Stimulated activated CD4-positive, alpha-beta T cell treated with anti-CD3 and anti-CD28 coated beads, TNF-alpha, amount 100 ng/mL, for 1 hour (primary cell): ENCODE data around the gene ZC3H18.
A peak's percentile ranks its signal among the peaks of the same experiment; 100 is the strongest.

Experiments used
- DNase-seq, 3 donors: peaks; one replicate each; pipeline ENCODE4 v3.0.0-alpha.2; 2020; ENCODE audit warnings: low read depth in 3 of 3, low spot score in 1 of 3

The ZC3H18 gene

DNA sequence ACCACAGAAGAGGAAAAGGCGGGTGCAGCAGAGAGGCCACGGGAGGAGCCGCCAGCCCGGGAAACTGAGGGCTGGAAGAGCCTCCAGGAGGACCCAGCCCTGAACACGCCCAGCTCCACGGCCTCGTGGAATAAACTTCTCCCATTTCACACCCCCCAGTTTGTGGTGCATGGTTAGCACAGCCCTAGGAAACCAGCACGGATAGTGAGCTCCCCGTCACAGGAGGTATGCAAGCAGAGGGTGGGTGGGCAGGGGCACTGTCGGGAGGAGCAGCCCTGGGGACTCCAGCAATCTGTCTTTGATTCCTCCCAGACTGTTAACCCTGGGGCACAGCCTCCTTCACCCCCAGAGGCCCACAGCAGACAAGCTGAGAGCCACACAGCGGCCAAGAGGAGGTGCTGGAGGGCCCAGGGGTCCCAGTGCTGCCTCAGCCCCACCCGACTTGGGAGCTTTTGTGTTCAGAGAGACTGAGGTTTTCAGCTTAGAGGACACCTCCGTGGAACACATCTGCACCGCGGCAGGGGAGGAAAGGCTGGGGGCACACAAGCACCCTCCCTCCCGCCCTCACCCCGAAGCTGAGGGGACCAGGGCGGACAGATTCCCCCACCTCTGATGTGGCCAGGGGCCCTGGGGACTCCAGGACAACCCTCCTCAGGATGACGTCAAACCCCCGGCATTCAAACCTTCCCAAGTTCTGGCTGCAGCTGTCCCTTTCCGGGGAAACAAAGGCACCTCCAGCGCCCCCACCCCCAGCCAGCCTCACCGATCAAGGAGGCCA is 66.5 kb downstream of the ZC3H18 start:
- no peak for DNase-seq

- DNase-seq = no peak
These were observed 68.4 kb downstream of the ZC3H18 start, which contains the start of gene IL17C for GRCh38 chr16:88638323-88639230. TSS of gene IL17C (plus strand) at chr16:88638572. CDS start at chr16:88638642, 70 bp downstream.

DNA sequence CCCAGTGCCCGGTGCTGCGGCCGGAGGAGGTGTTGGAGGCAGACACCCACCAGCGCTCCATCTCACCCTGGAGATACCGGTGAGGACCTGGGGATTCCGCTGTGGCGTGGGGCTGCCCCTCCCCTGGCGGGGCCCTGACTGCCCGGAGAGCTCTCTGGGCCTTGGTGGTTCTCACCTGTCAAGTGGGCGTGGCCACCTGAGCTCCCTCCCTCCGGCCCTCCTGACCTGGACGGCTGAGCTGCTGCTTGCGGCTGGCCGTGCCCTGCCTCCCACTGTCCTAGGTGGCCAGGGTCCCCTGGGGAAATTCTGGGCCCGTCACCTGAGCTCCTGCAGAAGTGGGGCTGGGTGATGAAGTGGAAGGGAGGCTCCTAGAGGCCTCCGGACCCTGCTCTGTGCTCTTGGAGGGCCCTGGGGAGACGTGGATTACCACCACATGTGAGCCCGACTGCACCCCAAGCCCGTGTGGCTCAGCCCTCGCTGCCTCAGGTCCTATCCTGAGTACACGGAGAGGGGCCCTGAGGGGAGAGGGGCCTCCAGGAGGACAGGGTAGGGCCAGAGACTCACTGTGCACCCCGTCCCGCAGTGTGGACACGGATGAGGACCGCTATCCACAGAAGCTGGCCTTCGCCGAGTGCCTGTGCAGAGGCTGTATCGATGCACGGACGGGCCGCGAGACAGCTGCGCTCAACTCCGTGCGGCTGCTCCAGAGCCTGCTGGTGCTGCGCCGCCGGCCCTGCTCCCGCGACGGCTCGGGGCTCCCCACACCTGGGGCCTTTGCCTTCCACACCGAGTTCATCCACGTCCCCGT is 69.2 kb downstream of the ZC3H18 start:
- no peak for DNase-seq

DNA sequence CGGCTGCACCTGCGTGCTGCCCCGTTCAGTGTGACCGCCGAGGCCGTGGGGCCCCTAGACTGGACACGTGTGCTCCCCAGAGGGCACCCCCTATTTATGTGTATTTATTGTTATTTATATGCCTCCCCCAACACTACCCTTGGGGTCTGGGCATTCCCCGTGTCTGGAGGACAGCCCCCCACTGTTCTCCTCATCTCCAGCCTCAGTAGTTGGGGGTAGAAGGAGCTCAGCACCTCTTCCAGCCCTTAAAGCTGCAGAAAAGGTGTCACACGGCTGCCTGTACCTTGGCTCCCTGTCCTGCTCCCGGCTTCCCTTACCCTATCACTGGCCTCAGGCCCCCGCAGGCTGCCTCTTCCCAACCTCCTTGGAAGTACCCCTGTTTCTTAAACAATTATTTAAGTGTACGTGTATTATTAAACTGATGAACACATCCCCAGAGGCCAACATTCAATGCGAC is 69.9 kb downstream of the ZC3H18 start:
- DNase-seq = no peak

GRCh38 chr16:88640498-88641247 is 70.5 kb downstream of the ZC3H18 start:
- DNase-seq = no peak

DNA sequence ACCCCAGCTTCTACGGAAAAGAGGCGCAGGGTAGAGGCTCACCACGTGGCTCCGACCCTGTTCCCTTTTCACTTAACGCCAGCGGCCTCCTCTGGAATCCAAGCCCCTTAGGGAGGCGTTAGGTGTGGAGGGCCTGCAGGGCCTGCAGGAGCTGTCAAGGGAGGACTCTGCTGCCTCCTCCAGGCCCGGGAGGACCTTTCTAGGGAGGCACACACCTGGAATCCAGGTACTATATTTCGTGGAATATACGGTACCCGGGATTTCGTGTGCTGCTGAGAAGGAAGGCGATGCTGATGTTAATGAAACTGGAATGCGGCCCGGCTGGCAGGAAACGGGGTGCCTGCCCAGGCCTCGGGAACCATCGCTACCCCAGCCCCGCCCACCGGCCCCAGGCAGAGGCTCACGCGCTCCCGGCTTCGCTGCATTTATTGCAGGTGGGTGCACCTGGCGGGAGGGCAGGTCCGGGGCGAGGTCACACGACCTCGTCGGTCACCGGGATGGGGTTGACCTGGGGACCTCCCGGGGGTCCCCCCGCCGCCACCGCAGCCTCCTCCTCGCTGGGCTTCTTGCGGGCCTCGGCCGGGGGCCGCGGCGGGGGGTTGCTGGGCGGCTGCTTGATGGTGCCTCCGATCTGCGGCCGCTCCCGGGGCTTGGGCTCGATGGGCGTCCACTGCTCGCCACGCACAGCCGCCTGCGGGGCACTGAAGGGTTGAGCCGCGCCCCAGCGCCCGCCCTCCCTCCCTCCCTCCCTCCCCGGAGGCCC is 72.9 kb downstream of the ZC3H18 start:
- no peak for DNase-seq

GRCh38 chr16:88643644-88643932 is 73.4 kb downstream of the ZC3H18 start:
- DNase-seq = no peak

- DNase-seq = no peak
These were observed 75.3 kb downstream of the ZC3H18 start for GRCh38 chr16:88645455-88645854.

- DNase-seq = no peak
These were observed 75.7 kb downstream of the ZC3H18 start for GRCh38 chr16:88645941-88646340.

DNA sequence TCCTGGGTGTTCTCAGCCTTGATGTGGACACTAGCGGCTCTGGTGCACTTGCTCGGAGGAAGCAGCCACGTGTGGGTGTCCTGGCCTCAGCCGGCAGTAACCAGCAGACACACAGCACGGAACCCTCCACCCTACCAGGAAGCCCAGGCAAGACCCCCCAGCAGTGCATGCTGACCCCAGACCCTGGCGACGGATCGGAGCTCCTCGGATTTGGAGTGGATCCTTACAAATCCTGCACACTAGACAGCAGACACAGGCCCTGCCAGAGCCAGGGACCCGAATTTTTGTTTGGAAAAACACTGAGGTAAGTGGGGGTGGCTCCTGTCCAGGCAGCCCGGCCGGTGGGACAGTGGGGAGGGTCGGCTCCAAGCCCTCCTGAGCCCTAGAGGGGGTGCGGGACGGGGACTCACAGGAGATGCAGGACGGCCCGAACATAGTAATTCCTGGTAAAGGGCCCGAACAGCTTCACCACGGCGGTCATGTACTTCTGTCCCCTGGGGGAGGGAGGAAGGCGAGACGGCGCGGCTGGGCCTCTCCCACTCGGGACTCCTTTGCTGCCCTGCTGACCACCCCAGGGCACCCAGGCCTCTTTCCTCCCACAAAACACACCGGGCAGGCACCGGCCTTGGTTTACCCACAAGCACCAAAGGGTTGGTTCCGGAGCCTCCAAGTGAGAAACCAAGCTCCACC is 76.3 kb downstream of the ZC3H18 start:
- DNase-seq = no peak

DNA sequence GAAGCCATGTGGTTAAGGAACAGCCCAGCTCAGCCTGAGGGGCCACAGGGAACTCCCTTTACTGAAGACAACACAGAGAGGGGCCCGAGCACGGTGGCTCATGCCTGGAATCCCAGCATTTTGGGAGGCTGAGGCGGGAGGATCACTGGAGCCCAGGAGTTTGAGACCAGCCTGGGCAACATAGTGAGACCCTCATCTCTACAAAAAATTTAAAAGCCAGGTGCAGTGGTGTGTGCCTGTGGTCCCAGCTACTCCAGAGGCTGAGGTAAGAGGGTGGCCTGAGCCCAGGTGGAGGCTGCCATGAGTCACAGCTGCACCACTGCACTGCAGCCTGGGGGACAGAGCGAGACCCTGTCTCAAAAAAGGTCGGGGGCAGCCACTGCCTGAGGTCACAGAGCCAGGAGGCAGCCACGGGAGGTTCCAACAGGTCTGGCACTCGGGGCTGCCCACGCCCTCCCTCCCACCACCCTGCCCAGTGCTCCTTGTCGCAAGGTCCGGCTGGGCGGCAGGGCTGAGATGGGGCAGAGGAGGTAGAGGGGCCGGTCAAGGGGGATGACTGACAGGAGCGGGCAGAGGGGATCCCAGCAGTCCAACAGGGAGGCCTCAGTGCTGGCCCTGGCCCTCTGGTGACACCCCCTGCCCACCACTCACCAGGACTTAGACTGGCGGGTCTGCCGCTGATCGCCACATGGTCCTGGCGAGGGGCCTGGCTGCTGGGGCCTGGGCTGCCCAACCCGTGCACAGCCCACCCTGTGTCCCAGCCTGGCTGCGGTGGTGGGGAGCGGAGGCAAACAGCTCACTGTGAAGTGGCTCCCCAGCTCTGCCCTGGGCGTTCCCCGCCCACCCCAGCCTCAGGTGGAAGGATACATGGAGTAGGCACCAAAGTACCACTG is 77.2 kb downstream of the ZC3H18 start:
- DNase-seq = no peak

DNA sequence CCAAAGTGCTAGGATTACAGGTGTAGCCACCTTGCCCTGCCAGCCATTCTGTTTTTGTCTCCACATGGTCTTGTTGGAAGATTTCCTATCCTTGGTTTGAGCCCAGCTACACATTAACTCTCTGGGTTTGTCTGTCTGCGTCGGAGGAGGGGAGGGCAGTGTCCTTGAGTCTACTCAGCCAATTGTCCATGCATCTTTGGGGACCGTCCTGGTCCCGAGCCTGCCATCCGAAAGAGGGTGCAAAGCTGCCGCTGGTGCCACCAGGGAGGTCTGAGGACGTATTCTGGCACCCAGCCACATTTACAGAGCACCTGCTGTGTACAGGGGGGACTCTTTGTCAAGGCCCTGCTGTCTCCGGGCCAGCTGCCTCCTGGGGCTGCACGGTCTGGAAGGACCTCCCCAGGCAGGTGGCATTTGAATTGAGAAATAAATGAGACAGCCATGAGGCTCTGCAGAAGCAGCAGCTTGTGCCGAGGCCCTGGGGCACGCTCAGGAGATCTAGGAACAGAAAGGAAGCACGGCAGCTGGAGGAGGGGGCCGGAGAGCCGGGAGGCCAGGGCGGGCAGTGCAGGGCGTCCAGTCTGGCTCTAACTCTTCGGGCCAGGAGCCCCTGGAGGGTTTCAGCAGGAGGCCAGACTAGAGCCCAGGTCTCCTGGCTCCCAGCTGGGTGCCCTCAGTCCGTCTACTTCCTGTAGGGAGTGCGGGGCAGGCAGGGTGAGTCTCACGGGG is 79.2 kb downstream of the ZC3H18 start:
- DNase-seq = no peak

DNA sequence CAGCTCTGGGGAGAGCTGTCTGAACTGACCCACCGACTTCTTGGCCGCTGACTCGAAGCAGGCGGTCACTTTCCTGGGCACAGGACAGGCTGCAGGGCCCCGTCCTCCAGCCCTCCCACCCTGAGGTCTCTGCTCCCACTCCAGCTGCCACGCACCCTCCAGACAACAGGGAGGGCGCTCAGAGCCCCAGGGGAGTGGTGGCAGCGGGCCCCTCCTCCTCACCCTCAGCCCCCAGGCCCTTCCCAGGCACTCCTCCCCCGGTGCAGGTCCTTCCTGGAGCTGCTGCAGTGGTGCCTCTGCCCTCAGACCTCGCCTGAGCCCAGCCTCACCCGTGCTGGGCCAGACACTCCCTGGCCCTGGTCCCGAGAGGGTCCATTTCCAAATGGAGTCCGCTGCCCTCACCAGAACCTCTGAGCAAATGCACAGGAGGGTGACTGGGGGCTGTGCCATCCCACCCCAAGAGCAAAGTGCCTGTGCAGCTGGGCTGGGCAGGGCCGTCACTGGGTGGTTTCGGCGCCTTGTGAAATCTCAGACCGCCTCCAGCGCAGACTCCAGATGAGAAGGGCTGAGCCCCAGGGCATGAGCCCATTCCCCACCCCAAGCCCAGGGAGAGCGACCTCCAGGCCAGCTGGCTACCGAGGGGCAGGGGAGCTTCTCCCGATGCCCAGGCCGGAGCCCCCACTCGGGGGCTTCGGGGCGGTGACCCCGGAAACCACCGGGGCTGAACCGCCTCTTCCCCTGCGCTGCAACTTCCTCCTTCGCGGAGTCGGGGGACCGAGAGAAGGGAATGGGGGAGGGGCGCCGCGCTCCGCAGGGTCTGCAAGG is 79.9 kb downstream of the ZC3H18 start:
- peak in 1 of 3 donors; percentile 26 for DNase-seq

DNA sequence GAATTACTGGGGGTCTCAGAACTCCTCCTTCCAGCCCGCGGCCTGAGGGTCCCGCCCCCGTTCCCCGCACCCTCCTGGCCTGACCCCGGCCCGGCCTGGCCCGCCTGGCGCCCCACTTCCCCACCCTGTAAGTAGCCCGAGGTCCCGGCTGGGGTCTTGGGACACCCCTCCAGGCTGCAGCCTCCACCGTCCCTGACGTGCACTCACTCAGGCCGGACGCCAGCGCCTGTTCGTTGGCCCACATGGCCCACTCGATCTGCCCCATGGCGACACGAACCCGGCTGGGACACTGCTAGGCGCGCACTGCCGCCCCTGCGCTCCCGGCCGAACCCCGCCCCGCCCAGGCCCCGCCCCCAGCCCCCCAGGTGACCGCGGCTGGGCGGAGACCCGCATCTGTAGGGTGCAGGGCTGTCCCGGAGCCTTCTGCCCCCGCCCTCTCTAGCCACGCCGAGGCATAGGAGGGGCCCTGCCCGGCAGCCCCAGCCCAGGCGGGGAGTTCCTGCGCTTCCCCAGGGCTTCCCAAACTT is 80.6 kb downstream of the ZC3H18 start, which contains the start of gene CYBA:
Gene CYBA (minus strand): TSS at position 305 of the 527 bp plus-strand sequence. CDS start 40 bp downstream, at position 265.
- DNase-seq = peak; percentile 59 to 69 (median 63)

DNA sequence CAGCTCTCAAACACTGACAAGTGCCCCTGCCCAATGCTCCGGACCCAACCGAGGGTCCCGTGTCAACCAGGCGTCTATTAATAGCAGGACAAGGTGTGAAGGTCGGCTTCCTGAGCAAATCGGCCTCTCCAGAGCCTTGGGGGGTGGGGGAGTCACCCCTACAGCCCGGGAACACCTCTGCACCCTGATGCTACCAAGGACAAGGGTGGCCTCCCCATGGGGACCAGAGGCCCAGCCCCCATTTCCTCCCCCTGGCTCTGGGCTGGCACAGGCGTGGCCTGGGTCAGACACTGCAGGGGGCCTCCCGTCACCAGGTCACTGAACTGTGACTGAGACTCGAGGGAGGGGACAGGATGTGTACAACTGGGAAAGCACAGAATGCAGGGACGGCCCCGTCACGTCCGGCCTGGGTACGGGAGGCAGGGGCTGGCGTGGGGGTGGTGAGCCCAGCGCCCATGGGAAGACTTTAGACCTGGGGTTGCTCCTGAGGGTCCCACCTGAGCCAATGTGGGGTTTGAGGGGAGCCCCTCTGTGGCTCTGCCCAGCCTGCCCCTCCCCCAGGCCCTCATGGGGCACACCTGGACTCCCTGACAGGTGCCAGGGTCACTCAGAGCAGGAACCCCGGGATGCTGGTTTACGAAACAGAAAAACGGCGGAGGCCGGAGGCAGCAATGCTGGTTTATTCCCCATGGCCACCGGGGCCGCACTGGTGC is 81.2 kb downstream of the ZC3H18 start:
- DNase-seq = peak; percentile 22 to 49 (median 42)
